Mucosa of descending colon (tissue), 3 donors: ENCODE data around the gene BMP6. TPM values are rescaled to one million over a fixed set of nuclear protein-coding genes. Genes with fewer than 3 reads are reported as not detected.

Experiments used
- ATAC-seq: fragments of 200-7000 bp; cut with Tn5 transposase; one replicate; pipeline ENCODE4 v1.9.1; 2020; ENCODE audit warnings: mild to moderate bottlenecking, moderate library complexity
- DNase-seq, 3 donors: peaks; one replicate each; pipeline ENCODE4 v3.0.0-alpha.2; 2020
- H3K36me3 ChIP-seq: fragments of 200-600 bp; one replicate; pipeline ENCODE4 v1.8.0; 2021; ENCODE audit warnings: low read depth, mild to moderate bottlenecking
- H3K4me1 ChIP-seq: fragments of 200-600 bp; one replicate; pipeline ENCODE4 v1.8.0; 2021; ENCODE audit warnings: low read depth, mild to moderate bottlenecking
- H3K4me3 ChIP-seq: fragments of 200-600 bp; one replicate; pipeline ENCODE4 v1.8.0; 2021; ENCODE audit warnings: mild to moderate bottlenecking
- H3K9me3 ChIP-seq: fragments of 200-600 bp; one replicate; pipeline ENCODE4 v1.8.0; 2021; ENCODE audit warnings: mild to moderate bottlenecking
- CTCF ChIP-seq: fragments of 200-600 bp; IDR thresholded peaks from one replicate; pipeline ENCODE4 v1.8.0; 2022; ENCODE audit warnings: antibody characterized with exemption, mild to moderate bottlenecking
- intact Hi-C, 2 donors: fragments of 100-400 bp; cut with DNase I in 1 of 2; cut with micrococcal nuclease in 1 of 2; formaldehyde crosslinking; loops; one replicate each; pipeline versions ENCODE4 v1.11.0 to v1.11.1; 2022; cut with DNase I, micrococcal nuclease
- total RNA-seq, 3 donors: library from RNA; stranded (reverse); fragmentation: NEBNext Ultra II Directional in 2 of 3; extraction: Animal tissue kit (Norgen Biotek cat#: 25700) in 2 of 3; gene quantifications; one replicate each; pipeline versions ENCODE4 v1.2.1 to v1.2.4, GENCODE V29; 2021 to 2023
- donor health status: DM: no; HTN: no; CAD: no; lungs with moderate emphysema.
- donor health status: DM: no; HTN: no; CAD: no.
- donor health status: DM: no; HTN: yes; CAD: no.

BMP6 gene
- total RNA-seq, 3 donors from 2014 or later = 0.55 to 1.9 (median 0.98) TPM

- ATAC-seq (no peak), DNase-seq (no peak)
- Histone ChIP-seq H3K4me1 (no peaks in the 10 kb centered on the region), H3K36me3 (no peaks in the 10 kb centered on the region), H3K9me3 (no peaks in the 10 kb centered on the region), H3K4me3 (no peak overlapping the region)
- intact Hi-C loops = no loop called here
- TF ChIP-seq CTCF = no peak
Observed at GRCh38 chr6:7820288-7820835, 94.5 kb downstream of the BMP6 start.

GRCh38 chr6:7821426-7821825 is 95.5 kb downstream of the BMP6 start:
- TF ChIP-seq CTCF = no peak
- ATAC-seq = no peak
- intact Hi-C loops = no loop called here
- no peak for DNase-seq
- H3K4me3 ChIP-seq = no peak overlapping the region
- H3K36me3 ChIP-seq = no peaks in the 10 kb centered on the region
- no peaks in the 10 kb centered on the region for H3K4me1 ChIP-seq
- H3K9me3 ChIP-seq = no peaks in the 10 kb centered on the region

GRCh38 chr6:7823552-7823951 is 97.7 kb downstream of the BMP6 start:
- TF ChIP-seq CTCF = no peak
- no peak overlapping the region for H3K4me3 ChIP-seq
- H3K36me3 ChIP-seq = no peaks in the 10 kb centered on the region
- DNase-seq (no peak), ATAC-seq (no peak)
- H3K9me3 ChIP-seq = no peaks in the 10 kb centered on the region
- no peaks in the 10 kb centered on the region for H3K4me1 ChIP-seq
- intact Hi-C loops = no loop called here

GRCh38 chr6:7825986-7826385 is 100.1 kb downstream of the BMP6 start:
- ATAC-seq (no peak), DNase-seq (no peak)
- Histone ChIP-seq H3K36me3 (no peaks in the 10 kb centered on the region), H3K4me1 (no peaks in the 10 kb centered on the region), H3K4me3 (no peak overlapping the region), H3K9me3 (no peaks in the 10 kb centered on the region)
- intact Hi-C loops = no loop called here
- TF ChIP-seq CTCF = no peak

- Histone ChIP-seq H3K9me3 (no peaks in the 10 kb centered on the region), H3K4me1 (peaks cover 2% of the 10 kb centered on the region), H3K4me3 (no peak overlapping the region), H3K36me3 (no peaks in the 10 kb centered on the region)
- no peak for TF ChIP-seq CTCF
- DNase-seq (no peak), ATAC-seq (no peak)
- intact Hi-C loops = no loop called here
Observed at GRCh38 chr6:7827142-7827541, 101.2 kb downstream of the BMP6 start.

- Histone ChIP-seq H3K9me3 (no peaks in the 10 kb centered on the region), H3K4me1 (peaks cover 2% of the 10 kb centered on the region), H3K4me3 (no peak overlapping the region), H3K36me3 (no peaks in the 10 kb centered on the region)
- DNase-seq (no peak), ATAC-seq (no peak)
- TF ChIP-seq CTCF = no peak
- intact Hi-C loops = no loop called here
Observed at GRCh38 chr6:7828124-7828523, 102.2 kb downstream of the BMP6 start.
